K562 (cell line): Measurements from ENCODE around the gene AVPI1.

Experiments
- MYBL2 ChIP-seq, 2 experiments: fragments of 450-650 bp in 1 of 2; sonication (generic) in 1 of 2; formaldehyde crosslinking in 1 of 2; IDR thresholded peaks; 2 replicates each; pipeline versions ENCODE4 v1.6.1 to v1.8.1; 2017 to 2022; ENCODE audit warnings: borderline replicate concordance in 1 of 2, inconsistent platforms in 1 of 2, low read depth in 1 of 2, mild to moderate bottlenecking in 1 of 2, missing genetic modification reagents in 1 of 2, moderate library complexity in 1 of 2
- POLR2AphosphoS5 ChIP-seq: IDR thresholded peaks from 2 replicates; pipeline ENCODE4 v1.6.1; 2011; ENCODE audit warnings: mild to moderate bottlenecking, low read depth, low read length, moderate library complexity; ENCODE audit not compliant: control insufficient read depth, insufficient read depth
- ZFP36 ChIP-seq: fragments of 150-350 bp; IDR thresholded peaks from 2 replicates; pipeline ENCODE4 v1.6.1; 2018; ENCODE audit warnings: low read length, low read depth; ENCODE audit not compliant: partially characterized antibody
- TF ChIP-seq, protein P1 (sequence below): fragments of 450-650 bp; IDR thresholded peaks from 2 replicates; pipeline ENCODE4 v1.6.1; 2016; ENCODE audit warnings: borderline replicate concordance
- TF ChIP-seq, protein P2 (sequence below): sonication (generic); formaldehyde crosslinking; IDR thresholded peaks from 2 replicates; pipeline ENCODE4 v1.5.0; 2020; ENCODE audit warnings: missing genetic modification reagents
- TF ChIP-seq, protein P3 (sequence below): fragments of 450-650 bp; IDR thresholded peaks from 2 replicates; pipeline ENCODE4 v1.6.1; 2016; ENCODE audit warnings: missing biosample characterization, missing genetic modification characterization
- TF ChIP-seq, protein P4 (sequence below), 2 experiments: fragments of 450-650 bp in 1 of 2; sonication (generic) in 1 of 2; formaldehyde crosslinking in 1 of 2; IDR thresholded peaks in 1 of 2; conservative IDR thresholded peaks in 1 of 2; 2 replicates each; pipeline versions ENCODE4 v1.6.1 to v1.8.1; 2016 to 2023; ENCODE audit warnings: mild to moderate bottlenecking in 2 of 2, moderate library complexity in 2 of 2, inconsistent platforms in 1 of 2, missing genetic modification reagents in 1 of 2

DNA sequence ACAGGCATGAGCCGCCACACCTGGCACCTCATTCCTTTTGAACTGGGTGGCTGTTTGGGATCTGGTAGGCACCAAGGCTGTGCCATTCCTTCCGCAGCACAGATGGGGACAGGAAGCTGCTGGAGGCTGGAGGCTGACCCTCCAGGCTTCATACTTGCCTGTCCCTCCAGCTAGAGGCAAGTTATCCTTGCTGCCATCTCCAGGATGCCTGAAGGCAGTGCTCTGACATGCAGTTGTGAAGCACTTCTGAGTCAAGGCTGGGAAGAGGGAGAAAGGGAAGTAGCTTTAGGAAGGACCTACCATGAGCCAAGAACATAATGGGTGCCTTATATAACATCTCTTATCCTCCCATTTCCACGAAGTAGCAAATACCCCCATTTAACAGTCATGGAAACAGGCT lies 36.0 kb upstream of the AVPI1 start:
- TF ChIP-seq, protein P1, sequence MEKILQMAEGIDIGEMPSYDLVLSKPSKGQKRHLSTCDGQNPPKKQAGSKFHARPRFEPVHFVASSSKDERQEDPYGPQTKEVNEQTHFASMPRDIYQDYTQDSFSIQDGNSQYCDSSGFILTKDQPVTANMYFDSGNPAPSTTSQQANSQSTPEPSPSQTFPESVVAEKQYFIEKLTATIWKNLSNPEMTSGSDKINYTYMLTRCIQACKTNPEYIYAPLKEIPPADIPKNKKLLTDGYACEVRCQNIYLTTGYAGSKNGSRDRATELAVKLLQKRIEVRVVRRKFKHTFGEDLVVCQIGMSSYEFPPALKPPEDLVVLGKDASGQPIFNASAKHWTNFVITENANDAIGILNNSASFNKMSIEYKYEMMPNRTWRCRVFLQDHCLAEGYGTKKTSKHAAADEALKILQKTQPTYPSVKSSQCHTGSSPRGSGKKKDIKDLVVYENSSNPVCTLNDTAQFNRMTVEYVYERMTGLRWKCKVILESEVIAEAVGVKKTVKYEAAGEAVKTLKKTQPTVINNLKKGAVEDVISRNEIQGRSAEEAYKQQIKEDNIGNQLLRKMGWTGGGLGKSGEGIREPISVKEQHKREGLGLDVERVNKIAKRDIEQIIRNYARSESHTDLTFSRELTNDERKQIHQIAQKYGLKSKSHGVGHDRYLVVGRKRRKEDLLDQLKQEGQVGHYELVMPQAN = no peak
- TF ChIP-seq ZFP36 = no peak
- TF ChIP-seq, protein P2, sequence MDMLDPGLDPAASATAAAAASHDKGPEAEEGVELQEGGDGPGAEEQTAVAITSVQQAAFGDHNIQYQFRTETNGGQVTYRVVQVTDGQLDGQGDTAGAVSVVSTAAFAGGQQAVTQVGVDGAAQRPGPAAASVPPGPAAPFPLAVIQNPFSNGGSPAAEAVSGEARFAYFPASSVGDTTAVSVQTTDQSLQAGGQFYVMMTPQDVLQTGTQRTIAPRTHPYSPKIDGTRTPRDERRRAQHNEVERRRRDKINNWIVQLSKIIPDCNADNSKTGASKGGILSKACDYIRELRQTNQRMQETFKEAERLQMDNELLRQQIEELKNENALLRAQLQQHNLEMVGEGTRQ (CRISPR knock-in tag) = no peak
- TF ChIP-seq, protein P3, sequence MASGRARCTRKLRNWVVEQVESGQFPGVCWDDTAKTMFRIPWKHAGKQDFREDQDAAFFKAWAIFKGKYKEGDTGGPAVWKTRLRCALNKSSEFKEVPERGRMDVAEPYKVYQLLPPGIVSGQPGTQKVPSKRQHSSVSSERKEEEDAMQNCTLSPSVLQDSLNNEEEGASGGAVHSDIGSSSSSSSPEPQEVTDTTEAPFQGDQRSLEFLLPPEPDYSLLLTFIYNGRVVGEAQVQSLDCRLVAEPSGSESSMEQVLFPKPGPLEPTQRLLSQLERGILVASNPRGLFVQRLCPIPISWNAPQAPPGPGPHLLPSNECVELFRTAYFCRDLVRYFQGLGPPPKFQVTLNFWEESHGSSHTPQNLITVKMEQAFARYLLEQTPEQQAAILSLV (tag) = no peak
- TF ChIP-seq, protein P4, sequence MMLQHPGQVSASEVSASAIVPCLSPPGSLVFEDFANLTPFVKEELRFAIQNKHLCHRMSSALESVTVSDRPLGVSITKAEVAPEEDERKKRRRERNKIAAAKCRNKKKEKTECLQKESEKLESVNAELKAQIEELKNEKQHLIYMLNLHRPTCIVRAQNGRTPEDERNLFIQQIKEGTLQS (IDR thresholded peaks at IDR 0.05) = no peak
- TF ChIP-seq, protein P4 (CRISPR knock-in tag; conservative IDR thresholded peaks at IDR 0.05) = no peak
- TF ChIP-seq POLR2AphosphoS5 = no peak
- no peak for TF ChIP-seq MYBL2 (IDR thresholded peaks at IDR 0.05; ENCODE audit: low read depth)
- TF ChIP-seq MYBL2 (CRISPR knock-in tag; IDR thresholded peaks at IDR 0.05; ENCODE audit: borderline replicate concordance) = no peak
